ENCODE measurements around the gene BCAS4.

GRCh38 chr20:50858525-50858924 lies 63.7 kb downstream of the BCAS4 start:
- TF ChIP-seq CTCF (conservative IDR thresholded peaks at IDR 0.05 in 1 of 2, IDR thresholded peaks at IDR 0.05 in 1 of 2; ENCODE audit: low read depth in 1 of 2, low read length in 2 of 2): no peak
- TF ChIP-seq EZH2 (IDR thresholded peaks at IDR 0.05; ENCODE audit: low read length, missing control alignments): no peak

All from fibroblast of lung (primary cell).